NB4 (cell line): ENCODE measurements around the gene PTPMT1.
"Not testable (repeated sequence)": the region's sequence is repeated elsewhere in the genome, so short reads cannot be mapped to it uniquely, and the experiment has no call there.

Source experiments
- DNase-seq: peaks from one replicate; pipeline ENCODE4 v3.0.0; 2010; ENCODE audit warnings: low read depth
- H3K4me3 ChIP-seq: one replicate; pipeline ENCODE4 v1.5.1; 2011; ENCODE audit warnings: mild to moderate bottlenecking, low read depth, low read length, moderate library complexity
- CTCF ChIP-seq: IDR thresholded peaks from one replicate; pipeline ENCODE4 v1.5.1; 2012; ENCODE audit warnings: low read depth, low read length
- MAX ChIP-seq: IDR thresholded peaks from 2 replicates; pipeline ENCODE4 v1.6.1; 2011; ENCODE audit warnings: low read depth, low read length
- MYC ChIP-seq: IDR thresholded peaks from 2 replicates; pipeline ENCODE4 v1.6.1; 2011; ENCODE audit warnings: low read depth, low read length
- POLR2A ChIP-seq: IDR thresholded peaks from 2 replicates; pipeline ENCODE4 v1.6.1; 2011; ENCODE audit warnings: mild to moderate bottlenecking; ENCODE audit not compliant: insufficient read length; ENCODE audit errors: extremely low read depth

The PTPMT1 gene

DNA sequence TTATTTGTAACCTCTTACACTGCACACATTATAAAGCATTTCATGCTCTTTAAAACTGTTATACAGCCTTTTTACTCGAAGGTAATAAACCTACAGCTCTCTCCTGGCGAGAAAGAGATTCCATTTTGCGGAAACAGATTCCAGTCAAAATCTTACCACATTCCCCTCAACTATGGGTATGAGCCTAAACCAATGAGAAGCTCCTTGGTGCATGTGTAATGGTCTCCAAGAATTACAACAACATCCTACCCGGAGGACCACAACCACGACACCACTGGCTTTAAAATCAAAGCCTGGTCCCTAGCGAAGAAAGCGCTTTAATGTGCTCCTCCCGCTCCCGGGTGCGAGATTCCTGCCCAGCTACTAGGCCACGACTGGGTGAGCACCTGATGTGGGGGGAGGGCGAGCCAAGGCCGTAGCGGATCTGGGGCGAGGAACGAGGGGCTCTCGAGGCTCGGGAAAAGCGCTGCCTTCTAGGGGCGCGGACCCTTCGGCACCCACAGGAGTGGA is 13.3 kb upstream of the PTPMT1 start:
- peak; percentile 56 for DNase-seq
- TF ChIP-seq POLR2A: no peak
- no peak; the same call in 1 of the 2 replicates for TF ChIP-seq MYC
- TF ChIP-seq MAX: no peak
- no peak for TF ChIP-seq CTCF
- H3K4me3 ChIP-seq: peak overlapping the region; percentile 77

GRCh38 chr11:47552566-47553405 is 12.6 kb upstream of the PTPMT1 start, which contains the start of gene CELF1:
Gene CELF1 (minus strand): TSS chr11:47553132. CDS start chr11:47499523, 53,609 bp downstream.
- H3K4me3 ChIP-seq: peak within 1 kb of the TSS; percentile 77
- DNase-seq: peak; percentile 93
- peak; percentile 63 for TF ChIP-seq MYC
- peak; percentile 77 for TF ChIP-seq POLR2A
- peak; percentile 60 for TF ChIP-seq MAX
- peak; percentile 63 for TF ChIP-seq CTCF

- H3K4me3 ChIP-seq: peak overlapping the region; percentile 65
- TF ChIP-seq MAX (no peak), MYC (no peak), POLR2A (no peak), CTCF (no peak)
- DNase-seq: no peak
Measured at GRCh38 chr11:47553406-47553743, 12.0 kb upstream of the PTPMT1 start.

DNA sequence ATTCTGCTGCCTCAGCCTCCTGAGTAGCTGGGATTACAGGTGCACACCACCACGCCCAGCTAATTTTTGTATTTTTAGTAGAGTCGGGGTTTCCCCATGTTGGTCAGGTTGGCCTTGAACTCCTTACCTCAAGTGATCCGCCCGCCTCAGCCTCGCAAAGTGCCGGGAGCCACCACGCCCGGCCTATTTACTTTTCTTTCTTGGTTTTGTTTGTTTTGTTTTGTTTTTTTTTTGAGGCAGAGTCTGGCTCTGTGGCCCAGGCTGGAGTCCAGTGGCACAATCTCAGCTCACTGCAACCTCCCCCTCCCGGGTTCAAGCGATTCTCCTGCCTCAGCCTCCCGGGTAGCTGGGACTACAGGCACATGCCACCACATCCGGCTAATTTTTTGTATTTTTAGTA is 8.4 kb upstream of the PTPMT1 start:
- DNase-seq, H3K4me3 ChIP-seq: not testable (repeated sequence)

- no peak overlapping the region for H3K4me3 ChIP-seq
- TF ChIP-seq CTCF: no peak
- TF ChIP-seq MYC: no peak
- no peak for TF ChIP-seq MAX
- TF ChIP-seq POLR2A: no peak
- DNase-seq: no peak
Measured at GRCh38 chr11:47558695-47559094, 6.7 kb upstream of the PTPMT1 start.

DNA sequence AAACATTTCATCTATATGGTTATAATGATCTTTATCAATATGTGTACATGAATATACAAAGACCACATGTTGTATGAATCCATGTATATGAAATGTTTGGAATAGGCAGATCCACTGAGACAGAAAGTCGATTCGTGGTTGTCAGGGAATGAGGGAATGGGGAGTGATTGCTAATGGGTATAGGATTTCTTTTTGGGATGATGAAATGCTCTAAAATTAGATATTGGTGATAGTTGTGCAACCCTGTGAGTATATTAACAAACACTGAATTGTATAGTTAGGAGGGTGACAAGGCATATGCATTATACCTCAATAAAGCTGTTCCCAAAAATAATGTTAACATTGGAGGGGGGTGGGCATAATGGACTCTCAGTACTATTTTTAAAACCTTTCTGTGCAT is 5.0 kb upstream of the PTPMT1 start:
- DNase-seq: peak; percentile 34
- no peak overlapping the region for H3K4me3 ChIP-seq
- TF ChIP-seq CTCF (no peak), POLR2A (no peak), MYC (no peak), MAX (no peak)

DNA sequence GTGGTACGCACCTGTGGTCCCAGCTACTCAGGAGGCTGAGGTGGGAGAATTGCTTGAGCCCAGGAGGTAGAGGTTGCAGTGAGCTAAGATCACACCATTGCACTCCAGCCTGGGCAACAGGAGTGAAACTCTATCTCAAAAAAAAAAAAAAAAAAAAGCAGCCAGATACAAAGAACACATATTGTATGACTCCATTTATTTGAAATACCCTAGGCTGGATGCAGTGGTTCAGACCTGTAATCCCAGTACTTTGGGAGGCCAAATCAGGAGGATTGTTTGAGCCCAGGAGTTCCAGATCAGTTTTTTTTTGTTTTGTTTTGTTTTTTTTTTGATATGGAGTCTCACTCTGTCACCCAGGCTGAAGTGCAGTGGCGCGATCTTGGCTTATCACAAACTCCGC is 3.0 kb upstream of the PTPMT1 start:
- not testable (repeated sequence) for DNase-seq, H3K4me3 ChIP-seq

GRCh38 chr11:47564366-47564765 is 1.0 kb upstream of the PTPMT1 start:
- DNase-seq: not testable (repeated sequence)
- peak overlapping the region; percentile 60 for H3K4me3 ChIP-seq
